Testis (tissue), 2 donors: ENCODE measurements around the gene MAML2.

Experiments
- POLR2A ChIP-seq: fragments of 450-650 bp; IDR thresholded peaks from one replicate; pipeline ENCODE4 v1.6.1; 2017; ENCODE audit warnings: antibody characterized with exemption, mild to moderate bottlenecking, moderate library complexity
- TF ChIP-seq, protein P1 (sequence below), 3 experiments: fragments of 450-650 bp in 2 of 3; fragments of 200-600 bp in 1 of 3; sonication (generic) in 1 of 3; IDR thresholded peaks; one replicate each; pipeline ENCODE4 v1.5.1; 2016 to 2019; ENCODE audit warnings: antibody characterized with exemption in 3 of 3, mild to moderate bottlenecking in 2 of 3, moderate library complexity in 1 of 3

DNA sequence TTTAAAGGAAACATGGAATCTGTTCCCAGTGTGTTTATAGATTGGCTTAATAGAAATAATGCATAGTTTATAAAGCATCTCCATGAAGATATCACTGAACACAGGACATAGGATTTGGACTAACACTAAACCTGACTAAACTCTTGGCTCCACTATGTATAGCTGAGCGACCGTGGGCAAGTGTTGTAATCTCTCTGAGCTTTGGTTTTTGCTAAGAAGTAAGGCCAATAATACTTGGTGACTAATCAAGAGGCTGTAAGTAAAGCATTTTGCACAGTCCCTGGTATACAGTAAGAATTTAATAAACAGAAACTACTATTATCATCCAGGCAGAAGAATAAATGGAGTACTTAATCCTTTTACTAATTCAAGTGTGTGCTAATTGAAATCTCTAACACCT lies 293.6 kb downstream of the MAML2 start:
- TF ChIP-seq, protein P1, sequence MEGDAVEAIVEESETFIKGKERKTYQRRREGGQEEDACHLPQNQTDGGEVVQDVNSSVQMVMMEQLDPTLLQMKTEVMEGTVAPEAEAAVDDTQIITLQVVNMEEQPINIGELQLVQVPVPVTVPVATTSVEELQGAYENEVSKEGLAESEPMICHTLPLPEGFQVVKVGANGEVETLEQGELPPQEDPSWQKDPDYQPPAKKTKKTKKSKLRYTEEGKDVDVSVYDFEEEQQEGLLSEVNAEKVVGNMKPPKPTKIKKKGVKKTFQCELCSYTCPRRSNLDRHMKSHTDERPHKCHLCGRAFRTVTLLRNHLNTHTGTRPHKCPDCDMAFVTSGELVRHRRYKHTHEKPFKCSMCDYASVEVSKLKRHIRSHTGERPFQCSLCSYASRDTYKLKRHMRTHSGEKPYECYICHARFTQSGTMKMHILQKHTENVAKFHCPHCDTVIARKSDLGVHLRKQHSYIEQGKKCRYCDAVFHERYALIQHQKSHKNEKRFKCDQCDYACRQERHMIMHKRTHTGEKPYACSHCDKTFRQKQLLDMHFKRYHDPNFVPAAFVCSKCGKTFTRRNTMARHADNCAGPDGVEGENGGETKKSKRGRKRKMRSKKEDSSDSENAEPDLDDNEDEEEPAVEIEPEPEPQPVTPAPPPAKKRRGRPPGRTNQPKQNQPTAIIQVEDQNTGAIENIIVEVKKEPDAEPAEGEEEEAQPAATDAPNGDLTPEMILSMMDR (IDR thresholded peaks at IDR 0.05): no peak
- TF ChIP-seq POLR2A: no peak
